SHP77 (cell line): Measurements from ENCODE around the gene SYNDIG1L.
A peak's percentile ranks its signal among the peaks of the same experiment; 100 is the strongest.
"Not testable (repeated sequence)": the region's sequence is repeated elsewhere in the genome, so short reads cannot be mapped to it uniquely, and the experiment has no call there.

Experiments
- DNase-seq, 2 experiments: peaks; one replicate each; lab custom pipeline; 2025; lab: John Stamatoyannopoulos, UW

Gene SYNDIG1L

DNA sequence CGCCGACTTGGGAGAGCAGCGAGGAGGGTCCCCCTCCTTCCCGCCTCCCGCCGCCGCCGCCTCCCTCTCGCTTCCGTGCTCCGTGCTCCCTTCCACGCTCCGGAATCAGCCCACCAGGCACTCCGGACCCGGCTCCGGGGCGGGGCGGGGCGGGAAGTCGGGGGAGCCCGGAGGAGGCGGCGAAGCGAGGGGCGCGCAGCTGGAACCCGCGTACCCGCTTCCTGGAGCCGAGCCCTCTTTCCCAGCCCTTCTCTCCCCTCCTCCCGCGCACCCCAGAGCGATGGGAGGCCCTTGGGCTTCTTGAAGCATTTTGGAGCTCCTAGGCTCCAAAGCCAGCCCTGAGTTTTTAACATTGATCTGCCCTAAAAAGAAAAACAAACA lies at the start of gene SYNDIG1L:
Gene SYNDIG1L, minus strand, starts transcription at position 9 of the 381 bp plus-strand sequence. CDS start 16,466 bp downstream, outside the sequence.
- no peak for DNase-seq

DNA sequence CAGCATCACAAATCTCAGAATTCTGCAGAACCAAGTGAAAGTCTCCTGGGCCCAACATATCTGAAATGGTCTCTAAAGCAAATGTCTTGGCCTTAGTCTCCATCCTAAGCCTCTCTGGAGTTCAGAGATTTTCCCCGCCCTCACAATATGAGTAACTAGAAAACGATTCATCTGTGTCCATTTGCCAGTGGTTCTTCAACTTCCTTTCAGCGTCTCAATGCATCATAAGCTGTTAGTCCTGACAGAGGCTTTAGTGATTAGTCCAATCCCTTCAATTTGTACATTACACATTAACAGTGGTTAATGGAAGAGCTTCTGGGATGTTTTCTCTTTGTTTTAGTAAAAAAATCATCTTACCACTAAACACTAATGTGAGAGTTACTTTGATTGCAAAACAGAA lies 49.7 kb upstream of the SYNDIG1L start:
- no peak for DNase-seq

DNA sequence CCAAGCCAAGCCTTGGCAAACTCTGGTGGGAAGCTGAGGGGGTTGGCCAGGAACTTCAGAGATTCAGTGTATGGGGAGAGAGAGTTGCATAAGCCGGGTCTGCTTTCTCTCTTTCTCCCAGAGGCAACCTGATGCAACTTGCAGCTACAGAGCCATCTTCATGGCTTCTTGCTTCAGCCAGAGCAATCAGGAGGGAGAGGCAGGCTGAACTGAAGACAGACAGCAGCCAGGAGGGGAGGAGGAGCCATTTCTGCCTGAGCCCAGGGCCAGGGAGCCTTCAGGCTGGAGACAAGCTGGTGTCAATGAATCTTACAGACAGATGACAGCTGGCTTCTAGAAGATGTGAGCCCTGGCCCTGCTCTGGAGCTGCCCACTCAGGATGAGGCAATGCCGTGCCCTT lies 48.4 kb upstream of the SYNDIG1L start:
- no peak for DNase-seq

DNA sequence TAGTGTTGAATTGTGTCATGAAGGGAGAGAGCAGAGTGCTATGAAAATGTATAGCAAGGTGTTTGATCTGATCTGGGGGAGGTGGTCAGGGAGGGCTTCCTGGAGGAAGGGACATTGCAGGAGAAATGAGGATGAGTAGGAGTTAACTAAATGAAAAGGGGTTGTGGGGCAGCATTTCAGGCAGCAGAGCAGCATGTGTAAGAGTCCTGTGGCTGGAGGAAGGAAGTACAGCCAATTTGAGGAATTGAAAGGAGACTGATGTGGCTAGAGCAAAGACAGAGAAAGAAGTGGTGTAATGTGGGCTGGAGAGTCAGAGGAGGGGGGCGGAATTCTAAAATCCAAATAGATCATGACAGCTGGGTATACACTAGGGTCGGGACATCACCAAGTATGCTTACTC lies 46.6 kb upstream of the SYNDIG1L start:
- DNase-seq: no peak

DNA sequence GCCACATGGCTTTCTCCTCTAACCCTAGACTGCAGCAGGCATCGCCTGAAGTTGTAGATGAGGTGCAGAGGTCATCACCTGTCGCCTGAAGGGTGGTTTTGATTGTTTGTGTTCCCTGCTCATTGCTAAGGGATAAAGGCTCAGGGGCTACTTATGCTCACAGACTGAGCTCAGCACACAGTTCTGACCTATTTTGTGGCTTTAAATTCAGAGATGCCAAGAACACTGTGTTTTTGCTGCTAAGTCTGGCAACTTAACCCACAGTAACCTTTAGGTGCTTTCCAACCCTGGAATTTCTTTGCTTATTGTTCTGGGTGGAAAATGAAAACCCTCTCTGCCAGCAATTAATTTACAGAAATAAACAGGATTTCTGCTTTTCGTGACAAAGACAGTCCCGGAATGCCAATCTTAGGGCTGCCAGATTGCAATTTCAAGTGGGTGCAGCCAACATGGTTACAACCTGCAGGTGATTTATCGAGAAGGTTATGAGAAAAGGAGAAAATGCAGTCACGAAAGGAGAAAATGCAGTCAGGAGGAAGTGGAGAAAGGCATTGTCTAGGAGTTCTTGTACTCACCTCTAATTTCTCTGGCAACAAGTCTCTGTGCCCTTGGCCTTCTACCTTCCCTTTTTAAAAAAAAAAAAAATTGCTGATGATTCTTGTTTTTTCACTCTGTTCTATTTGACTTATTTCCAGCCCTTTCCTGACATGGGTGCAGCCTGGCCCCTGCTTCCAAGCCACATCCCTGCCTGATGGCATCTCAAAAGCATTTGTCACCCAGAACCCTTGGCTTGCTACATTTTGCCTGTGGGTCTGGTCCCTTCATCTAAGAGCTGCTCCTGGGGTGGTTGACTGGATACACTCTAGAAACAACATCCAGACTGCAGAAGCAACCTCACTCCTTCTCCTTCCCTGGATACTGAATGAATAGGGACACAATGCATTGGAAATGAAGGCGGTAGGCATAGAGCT lies 43.8 kb upstream of the SYNDIG1L start:
- DNase-seq: no peak

DNA sequence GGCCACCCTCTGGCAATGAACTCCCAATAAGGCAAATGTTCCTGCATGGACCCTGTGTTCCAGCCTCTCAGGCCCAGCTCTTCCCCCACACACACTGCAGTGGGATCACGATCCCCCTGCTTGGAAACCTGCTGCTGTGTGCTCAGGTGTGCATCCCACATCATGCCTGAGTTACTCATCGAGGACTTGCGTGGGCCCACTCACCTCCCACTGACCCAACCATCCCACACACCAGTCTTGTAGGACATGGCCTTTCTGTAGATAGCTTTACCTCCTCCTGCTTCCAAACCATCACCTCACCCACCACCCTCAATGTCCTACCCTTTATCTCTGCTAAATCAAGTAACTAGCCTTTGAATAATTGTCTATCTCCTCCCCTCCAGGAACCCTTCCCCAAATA lies 42.5 kb upstream of the SYNDIG1L start:
- no peak for DNase-seq

DNA sequence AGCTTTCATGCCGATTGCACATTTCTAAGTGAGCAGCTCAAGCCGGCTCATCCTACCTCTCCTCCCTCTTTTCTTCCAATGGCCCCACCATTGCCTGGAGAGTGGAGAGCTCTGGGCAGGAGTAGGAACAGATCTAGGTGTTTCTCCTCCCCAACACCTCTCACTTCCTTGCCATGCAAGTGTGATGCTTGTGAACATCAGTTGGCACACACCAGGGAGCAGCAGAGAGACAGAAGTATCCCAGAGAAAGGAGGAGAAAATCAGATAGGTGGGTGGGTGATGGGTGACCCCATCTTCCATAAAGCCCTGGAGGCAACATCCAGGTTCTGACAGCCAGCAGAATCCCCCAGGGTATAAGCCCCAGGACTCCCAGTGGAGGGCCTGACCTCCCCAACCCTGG lies 39.3 kb upstream of the SYNDIG1L start:
- no peak for DNase-seq

DNA sequence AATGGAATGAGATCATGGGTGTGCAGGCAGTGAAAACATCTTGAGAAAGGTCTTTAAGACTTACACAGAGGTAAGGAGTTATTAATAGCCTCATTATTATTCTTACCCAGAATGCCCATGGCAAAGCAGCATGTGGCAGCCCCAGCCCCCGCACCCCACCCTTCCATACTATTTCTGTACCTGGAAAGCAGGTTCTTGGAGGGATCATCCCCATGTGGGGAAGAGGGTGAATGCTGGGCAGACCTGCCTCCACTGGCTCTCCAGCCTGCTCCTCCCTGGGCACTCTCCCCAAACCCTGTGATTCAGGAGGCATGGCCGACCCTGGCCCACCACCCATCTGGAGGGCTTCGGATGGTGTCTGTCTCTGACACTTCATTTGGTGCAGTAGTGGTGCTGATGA lies 38.8 kb upstream of the SYNDIG1L start:
- DNase-seq: no peak

DNA sequence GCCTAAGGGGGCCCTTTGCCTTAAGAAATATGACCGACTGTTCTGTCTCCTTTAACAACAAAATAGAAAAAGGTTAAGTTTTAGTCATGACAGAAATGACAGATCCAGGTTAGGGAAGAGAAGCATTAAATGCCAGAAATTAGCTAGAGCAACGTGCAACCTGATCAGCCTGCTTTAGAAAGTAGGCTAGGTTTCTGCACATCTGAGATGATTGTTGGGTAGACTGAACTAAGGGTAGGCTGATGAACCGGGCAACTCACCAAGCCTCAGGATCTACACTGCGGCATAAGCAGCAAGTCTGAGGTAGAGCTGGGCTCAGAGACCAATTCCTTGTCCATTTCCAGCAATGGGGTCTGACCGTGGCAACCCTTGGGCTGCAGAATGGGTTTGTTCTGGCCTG lies 37.7 kb upstream of the SYNDIG1L start:
- DNase-seq: no peak

DNA sequence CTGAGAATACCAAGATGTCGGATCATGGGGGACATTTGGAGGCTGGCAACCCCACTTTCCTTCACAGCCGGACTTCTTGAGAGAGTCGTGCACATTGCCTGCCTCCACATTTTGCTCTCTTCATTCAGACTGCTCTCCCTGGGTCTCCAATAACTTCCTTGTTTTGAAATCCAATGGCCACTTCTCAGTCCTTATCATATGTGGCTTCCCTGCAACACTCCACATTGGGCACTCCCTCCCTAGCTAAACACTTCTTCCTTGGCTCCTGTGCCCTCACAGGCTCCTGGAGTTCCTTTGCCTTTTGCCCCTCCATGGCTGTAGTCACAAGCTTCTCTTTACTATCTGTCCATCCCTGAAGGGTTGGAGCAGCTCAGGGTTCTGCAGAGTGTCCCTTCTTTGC lies 37.0 kb upstream of the SYNDIG1L start:
- DNase-seq: no peak

DNA sequence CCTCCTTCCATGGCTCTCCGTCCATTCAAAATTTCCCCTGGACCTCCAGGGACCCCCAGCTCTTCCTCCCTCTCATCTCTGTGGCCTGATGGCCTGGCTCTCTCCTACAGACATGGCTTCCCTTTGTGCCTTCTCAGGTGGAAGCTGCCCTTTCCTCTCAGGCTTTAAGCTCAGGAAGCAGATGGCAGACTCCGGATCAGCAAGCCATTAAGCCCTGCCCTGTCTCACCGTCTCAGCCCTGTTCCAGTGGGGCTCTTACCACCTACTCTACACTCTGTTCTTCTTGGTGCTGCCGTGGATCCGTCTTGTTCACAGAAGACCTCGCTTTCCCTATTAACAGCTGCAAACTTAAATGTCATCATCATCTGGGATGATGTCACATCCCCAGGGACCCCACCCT lies 34.0 kb upstream of the SYNDIG1L start:
- DNase-seq: no peak

DNA sequence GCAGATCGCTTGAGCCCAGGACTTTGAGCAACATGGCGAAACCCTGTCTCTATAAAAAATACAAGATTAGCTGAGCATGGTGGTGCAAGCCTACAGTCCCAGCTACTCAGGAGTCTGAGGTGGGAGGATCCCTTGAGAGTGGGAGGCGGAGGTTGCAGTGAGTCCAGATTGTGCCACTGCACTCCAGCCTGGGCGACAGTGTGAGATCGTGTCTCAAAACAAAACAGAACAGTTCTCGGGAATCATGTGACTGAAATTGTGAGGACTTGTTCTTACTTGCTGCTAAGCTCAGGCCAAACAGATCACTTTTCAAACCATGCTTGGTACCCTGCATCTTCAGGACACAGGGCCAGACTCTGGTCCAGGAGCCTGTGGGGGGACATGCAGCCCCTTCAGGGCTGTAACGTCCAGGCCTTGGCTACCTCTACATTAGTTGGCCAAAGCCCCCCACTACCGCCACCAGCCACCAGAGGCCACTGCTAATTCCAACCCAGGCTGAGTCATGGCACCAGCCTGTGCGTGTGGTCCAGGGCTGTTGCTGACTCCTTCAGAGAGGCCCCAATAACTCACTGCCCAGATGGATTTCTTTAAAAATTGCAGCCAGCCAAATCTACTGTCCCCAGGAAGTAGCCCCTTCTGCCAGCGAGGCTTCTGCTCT lies 33.4 kb upstream of the SYNDIG1L start:
- peak in 1 of 2 experiments; percentile 6 for DNase-seq

DNA sequence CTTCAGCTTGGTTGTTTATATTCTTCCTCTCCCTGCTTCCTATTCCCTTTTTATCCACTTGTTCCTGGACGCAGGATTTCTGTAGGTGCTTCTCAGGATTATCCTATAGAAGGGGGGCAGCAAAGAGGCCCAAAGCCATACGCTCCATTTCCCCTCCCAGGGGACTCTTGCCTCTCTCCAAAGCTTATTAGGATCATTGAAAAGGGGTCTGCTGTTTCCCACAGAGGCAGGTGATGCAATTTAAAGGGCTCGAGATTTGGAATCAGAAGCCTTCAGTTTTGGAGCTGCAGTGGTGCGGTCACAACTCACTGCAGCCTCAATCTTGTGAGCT lies 31.5 kb upstream of the SYNDIG1L start:
- DNase-seq: no peak

DNA sequence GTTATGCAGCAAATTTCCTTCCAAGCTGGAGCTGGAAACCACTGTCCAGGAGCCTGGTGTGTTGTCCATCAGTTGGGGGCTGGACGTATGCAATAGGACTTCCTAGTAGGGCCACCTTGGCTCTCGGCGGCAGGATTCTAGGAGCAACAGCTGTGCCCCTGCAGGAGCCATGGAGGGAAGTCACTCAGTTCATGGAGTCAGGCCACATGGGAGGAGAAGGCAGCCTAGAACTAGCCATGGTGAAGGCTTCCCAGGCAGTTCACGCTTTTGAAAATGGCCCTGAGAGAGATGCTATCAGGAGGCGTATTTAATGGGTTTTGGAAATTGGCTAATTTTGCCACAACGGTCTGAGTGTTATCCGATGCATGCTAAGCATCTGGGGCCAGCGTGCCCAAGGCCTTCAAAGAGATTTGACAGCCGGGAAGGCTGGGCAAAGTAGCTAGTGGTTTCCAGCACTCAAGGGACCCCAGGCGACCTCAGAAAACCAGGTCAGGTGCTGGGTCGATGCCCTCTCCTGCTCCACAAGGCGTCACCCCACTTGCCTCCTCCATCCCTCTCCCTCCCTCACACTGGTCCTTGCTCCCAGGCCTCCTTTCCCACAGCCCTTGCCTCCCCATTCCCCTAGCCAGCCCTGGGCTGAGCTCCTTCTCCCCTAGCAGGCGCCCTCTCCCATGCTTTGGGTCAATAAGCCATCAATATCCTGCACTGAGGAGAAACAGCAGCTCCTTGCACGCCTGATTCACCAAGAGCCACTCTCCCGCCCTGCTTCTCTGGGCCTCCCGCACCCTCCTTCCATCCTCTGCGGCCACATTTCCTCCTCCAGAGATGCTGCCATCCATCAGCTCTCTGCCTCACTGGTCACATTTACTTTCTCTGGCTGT lies 30.9 kb upstream of the SYNDIG1L start:
- no peak for DNase-seq

DNA sequence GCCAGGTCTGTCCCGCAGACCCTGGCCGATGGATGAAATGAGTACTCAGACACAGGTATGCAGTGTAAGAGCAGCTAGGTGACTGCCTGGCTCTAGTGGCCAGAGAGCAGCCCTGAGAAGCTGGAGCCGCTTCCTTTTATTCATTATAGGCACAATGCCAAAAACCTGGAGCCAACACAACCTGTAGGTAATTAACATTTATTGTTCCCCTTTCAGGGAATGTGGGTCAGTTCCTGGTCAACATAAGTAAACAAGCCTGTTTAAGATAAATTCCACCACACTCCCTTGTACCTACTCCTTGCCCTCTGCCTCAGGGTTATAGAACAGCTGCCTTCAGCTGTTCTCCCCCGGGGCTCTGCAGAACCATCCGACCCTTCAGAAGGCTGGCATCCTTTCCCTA lies 28.4 kb upstream of the SYNDIG1L start:
- not testable (repeated sequence) for DNase-seq

DNA sequence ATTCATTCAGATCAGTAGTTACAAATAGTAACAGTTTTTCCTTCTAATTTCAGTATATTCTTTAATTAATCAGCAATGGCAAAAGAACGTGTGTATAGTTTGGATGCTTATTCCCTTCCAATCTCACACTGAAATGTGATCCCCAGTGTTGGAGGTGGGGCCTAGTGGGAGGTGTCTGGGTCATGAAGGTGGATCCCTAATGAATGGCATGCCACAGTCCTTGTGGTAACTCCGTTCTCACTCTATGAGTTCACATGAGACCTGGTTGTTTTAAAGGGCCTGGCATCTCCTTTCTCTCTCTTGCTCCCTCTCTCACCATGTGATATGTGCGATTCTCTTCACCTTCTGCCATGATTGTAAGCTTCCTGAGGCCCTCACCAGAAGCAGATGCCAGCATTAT lies 18.9 kb upstream of the SYNDIG1L start:
- no peak for DNase-seq

DNA sequence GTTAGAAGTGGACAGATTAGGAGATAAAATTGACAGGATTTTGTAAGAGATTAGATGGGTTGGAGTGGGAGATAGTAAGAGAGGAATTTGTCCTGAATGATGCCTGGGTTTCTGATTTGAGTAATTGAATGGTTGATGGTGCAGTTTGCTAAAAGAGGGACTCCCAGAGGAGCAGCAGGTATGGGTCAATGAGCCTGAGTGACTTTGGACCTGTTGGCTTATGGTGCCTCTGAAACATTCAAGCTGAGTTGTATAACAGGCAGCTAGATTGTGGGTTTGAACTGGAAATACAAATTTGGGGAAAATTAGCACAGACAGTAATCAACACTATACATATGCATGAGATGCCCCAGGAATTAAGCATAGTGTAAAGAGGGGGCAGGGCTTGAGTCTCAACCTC lies 16.7 kb upstream of the SYNDIG1L start:
- DNase-seq: no peak

DNA sequence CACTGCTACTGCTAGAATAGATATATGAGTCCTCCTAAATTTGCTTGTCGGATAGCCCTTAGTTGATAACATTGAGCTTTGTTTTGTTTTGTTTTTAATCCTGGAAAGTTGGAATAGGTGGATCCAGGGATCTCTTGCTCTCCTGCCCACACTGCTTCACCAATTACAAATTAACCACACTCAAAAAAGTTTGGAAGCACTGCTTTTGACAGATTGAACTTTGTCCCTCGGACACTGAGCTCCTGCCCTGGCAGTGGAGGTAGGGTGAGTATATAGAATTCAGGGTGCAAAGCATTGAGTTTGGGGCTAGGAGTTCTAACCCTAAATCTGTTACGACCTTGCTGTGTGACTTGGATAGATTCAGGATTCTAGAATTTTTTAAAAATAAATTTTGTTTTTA lies 15.1 kb upstream of the SYNDIG1L start:
- DNase-seq: no peak

DNA sequence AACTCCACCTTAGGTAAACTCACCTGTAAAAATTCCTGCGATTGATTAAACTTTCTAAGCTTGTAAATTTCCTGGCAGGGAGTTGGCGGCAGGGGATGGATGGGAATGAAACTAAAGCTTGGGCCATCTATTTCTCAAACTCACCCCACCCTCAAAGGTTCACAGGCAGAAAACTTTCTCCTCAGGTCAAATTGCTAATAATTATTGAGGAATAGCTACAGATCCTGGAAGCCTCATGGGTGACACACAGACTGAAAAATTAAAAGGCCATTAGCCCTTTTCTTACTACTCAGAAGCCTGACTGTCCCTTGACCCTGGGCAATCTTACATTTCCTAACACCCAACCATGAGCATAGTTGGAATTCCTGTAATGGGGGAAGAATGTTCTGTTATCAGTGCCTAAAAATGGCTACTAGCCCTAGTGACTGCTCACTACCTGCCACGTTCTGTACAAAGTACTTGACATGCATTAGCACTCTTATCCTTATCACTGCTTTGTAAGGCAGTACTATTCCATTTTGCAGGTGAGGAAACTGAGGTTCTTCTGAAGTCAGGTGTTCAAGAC lies 12.4 kb upstream of the SYNDIG1L start:
- no peak for DNase-seq

DNA sequence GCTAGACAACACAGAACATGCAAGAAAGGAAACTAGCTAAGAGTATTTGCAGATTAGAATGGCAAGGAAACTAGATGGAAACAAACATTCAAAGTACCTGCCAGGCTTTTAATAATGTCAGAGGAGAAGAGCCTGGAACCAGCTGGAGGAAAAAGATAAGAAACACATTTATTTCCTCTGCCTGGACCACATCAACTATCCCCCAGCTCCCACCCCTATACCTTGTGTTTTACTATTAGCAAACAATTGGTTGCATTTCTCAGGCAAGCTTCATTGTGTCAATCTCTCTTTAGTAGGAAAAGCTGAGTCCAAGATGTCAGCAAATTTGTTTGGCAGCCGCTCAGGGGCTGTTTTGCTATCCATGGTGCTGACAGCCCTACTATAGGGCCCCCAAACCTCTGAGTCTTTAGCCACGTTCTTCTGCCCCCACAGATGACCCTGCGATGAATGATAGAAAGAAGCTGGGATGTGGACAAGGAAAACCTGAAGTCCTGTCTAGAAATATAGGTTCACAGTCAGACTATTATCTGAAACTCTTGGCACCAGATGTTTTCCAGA lies 11.6 kb upstream of the SYNDIG1L start:
- DNase-seq: no peak

DNA sequence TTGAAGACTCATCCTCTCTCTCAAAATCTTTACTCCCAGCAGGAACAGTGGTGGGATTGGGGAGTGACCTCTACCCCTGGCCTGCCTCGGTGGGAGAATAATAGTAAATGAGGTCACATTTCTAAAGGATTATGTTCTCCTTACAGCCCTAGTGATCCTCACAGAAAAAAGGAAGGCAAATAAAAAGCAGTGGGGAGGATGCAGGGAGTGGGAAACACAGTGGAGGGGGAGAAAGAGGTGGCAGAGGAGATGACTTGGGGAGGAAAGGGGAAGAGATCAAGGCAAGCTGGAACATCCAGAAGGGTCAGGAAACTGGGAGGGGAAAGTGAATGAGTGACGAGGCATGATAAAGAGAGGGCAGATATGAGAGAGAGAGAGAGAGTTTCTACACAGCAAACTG lies 8.3 kb upstream of the SYNDIG1L start:
- no peak for DNase-seq

DNA sequence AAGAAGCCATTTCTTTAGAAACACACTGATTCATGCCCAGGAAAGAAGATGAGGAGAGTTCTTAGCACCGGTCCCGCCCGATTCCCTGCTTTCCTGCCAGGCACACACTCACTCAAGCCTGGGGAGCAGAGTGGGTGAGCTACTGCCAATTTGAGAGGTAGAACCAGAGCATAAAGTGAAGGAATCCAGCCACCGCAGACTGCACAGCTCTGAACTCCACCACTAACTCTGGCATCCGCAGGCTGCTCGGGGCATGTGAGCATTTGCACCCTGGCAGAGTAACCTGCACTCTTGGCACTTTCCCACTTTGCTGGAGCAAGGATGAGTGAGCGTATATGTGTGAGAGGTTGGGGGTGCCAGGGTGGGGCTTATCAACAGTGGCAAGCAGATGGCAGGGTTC lies 4.0 kb upstream of the SYNDIG1L start:
- no peak for DNase-seq
